GM21423 (cell line): ENCODE data around the gene ARMCX6.
"Not testable (repeated sequence)": the region's sequence is repeated elsewhere in the genome, so short reads cannot be mapped to it uniquely, and the experiment has no call there.

ENCODE experiments used
- ATAC-seq: cut with Tn5 transposase; IDR thresholded peaks from one replicate; pipeline ENCODE4 v1.9.1; 2021; ENCODE audit warnings: mild to moderate bottlenecking, moderate library complexity; ENCODE audit not compliant: unreplicated experiment

Gene ARMCX6

GRCh38 chrX:101617211-101618191, at the start of gene ARMCX6:
Gene ARMCX6 (minus strand): TSS chrX:101618000. CDS start chrX:101616620, 1,380 bp downstream.
- peak; percentile 88 for ATAC-seq

GRCh38 chrX:101659601-101660063, 41.8 kb upstream of the ARMCX6 start, which contains the start of gene ARMCX2:
Gene ARMCX2 (minus strand): TSS chrX:101659850. CDS start chrX:101657588, 2,262 bp downstream.
- ATAC-seq, result peak; percentile 65

DNA sequence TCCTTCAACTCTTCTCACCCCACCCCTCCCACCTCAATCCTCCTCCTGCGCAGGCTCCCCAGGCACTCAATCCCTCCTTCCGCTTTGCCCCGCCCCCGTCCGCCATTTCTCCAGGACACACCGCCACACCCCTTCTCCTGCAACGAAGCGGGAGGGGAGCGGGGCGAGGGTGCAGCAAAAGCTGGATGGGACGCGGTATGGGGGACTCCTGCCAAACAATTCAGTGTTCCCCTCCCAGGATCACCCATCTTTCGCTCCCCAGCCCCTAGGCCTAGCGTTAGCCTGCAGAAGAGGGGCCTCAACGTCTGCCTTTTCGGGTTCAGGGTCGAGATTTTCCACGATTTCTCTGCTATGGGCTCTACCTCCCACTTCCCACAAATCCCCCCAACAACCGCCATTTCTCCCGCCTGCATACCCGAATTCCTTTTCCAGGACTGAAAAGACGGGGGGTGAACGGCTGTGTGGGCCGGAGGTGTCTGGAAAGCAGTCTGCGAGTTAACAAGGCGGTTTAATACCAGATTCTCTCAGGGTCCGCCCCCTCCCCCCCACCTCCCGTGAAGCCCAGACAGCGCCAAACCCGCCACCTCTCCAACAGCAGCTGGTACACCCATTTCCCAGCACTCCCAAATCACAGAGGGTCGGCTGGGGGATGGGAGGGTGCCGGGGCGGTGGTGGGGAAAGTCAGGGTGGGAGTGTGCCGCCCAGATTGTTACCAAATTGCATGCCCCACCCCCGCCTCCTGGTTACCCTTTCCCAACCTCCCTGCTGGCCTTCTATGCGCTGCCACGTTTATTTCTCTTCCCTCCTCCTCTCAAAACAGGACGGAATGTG, 41.1 kb upstream of the ARMCX6 start:
- peak; percentile 69 for ATAC-seq

DNA sequence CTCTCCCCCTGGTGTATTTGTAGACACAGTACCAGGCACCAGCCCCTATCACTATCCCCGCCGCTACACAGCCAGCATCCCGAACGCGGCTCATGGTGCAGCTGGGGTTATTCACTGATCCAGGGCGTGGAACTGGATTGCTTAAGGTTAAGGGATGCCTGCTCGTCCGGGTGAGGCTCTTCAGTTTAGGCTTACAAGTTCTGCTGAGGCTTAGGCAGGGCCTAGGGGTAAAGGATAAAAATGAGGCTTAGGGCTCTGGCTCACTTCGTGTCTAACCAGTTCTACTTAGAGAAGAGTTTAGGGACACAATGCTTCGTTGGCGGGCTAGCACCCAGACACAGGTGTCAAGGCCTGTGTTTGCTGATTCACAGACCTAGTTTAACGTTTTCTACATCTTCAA, 39.7 kb upstream of the ARMCX6 start:
- no peak for ATAC-seq

DNA sequence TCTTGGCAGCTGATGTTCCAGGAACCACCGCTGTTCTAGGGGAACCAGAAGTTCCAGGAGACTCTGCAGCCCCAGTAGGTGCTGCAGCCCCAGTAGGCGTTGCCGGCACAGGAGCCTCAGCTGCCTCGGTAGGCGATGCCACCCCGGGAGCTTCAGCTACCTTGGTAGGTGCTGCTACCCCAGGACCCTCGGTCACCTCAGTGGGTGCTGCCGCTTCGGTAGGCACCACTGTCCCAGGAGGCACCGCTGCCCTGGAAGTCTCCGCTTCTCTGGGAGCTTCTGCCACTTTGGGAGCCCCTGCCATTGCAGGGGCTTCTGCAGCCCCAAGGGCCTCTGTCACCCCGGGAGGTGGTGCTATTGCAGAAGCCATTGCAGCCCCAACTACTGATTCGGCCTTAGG, 39.0 kb upstream of the ARMCX6 start:
- ATAC-seq, result no peak

DNA sequence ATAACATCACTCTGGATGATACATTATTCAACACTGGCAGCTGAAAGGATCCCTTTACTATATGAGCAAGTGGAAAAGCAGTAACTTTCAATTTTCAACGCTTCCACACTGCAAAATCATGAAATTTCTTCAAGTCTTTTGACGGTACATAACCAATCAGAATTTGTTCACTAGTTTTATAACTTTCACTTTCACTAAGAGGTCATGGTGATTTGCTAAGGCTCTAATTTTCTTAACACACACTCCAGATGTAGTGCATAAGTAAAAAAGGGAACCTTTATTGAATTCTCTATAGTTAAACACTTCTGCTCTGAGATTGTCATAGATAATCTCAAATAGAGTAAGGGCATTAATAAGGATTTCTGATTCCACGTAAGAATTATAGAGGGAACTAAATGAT, 37.7 kb upstream of the ARMCX6 start:
- no peak for ATAC-seq

- not testable (repeated sequence) for ATAC-seq
Observed at GRCh38 chrX:101647716-101648115, 29.9 kb upstream of the ARMCX6 start.

GRCh38 chrX:101642093-101642492, 24.3 kb upstream of the ARMCX6 start:
- no peak for ATAC-seq

DNA sequence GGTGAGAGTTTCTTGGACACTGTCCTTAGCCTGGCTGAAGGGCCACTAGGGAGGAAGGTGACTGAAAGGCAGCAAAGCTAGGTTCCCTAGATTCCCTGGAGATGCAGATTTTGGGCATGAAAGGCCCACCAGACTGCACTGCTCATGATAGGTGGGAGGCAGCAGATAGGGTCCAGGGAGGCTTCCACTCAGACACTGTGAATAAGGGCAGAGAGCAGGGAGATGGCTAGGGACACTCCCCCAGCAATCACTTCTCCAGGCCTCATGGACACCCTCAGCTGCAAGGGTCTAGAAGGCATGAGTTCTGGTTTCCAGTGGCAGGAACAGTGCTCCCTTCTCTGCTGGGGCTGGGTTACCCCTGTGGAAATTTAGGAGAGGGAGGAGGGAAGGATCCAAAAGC, 21.8 kb upstream of the ARMCX6 start:
- ATAC-seq, result no peak

DNA sequence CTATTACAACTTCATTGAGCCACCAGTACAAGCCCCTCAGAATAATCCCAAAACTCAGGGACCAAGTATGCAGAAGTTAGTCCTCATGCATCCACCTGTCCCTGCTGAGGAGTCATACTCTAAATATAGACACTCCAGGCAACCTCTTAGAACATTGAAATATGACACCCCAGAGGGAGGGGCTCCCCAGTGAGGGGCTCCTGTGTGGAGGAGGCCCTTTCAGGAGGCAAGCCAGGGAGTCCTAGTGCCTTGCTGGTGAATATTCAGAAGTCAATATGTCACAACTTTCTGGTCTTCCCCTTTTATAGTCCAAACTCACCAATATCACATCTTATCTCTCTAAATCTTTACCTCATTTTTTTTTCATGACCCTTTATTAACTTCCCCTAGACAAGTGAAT, 1.6 kb upstream of the ARMCX6 start:
- ATAC-seq, result peak; percentile 22

DNA sequence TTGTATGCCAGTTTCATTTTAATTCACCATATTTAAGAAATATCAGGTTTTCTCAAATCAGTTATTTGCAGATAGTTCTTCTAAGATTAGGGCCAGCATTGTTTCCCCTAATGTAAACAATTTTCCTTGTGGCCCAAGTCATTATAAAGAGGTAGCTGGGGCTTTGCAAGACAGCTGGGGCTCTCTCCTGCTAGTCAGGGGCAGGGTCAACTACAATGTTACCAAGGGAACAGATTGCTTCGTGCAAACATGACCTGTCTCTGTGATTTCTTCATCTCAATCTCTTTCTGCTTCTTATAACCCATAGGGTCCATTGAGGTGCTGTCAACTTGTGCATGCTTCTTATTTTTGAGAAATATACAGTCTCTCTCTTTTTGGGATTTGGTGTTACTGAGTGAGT, 12.1 kb downstream of the ARMCX6 start:
- no peak for ATAC-seq

- ATAC-seq, result no peak
Observed at GRCh38 chrX:101605146-101605545, 12.7 kb downstream of the ARMCX6 start.

DNA sequence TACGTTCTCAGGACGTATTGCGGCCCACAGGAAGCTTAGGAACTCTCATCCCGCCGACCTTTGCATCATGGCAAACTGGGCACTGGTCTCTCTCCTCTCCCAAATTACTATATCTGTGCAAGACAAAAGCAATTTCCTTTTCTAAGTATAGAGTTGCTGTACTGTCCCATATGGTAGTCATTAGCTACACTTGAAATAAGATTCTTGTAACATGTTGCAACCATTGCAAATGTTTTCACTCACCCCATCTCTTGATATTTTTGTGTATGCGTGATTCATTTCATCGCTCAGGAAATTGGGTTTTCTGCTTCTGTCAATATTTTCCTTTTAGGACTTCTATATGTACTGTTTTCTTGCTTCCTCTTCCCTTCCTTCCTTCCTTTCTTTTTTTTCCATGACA, 15.7 kb downstream of the ARMCX6 start:
- ATAC-seq, result no peak

- ATAC-seq, result not testable (repeated sequence)
Observed at GRCh38 chrX:101599592-101599991, 18.2 kb downstream of the ARMCX6 start.

DNA sequence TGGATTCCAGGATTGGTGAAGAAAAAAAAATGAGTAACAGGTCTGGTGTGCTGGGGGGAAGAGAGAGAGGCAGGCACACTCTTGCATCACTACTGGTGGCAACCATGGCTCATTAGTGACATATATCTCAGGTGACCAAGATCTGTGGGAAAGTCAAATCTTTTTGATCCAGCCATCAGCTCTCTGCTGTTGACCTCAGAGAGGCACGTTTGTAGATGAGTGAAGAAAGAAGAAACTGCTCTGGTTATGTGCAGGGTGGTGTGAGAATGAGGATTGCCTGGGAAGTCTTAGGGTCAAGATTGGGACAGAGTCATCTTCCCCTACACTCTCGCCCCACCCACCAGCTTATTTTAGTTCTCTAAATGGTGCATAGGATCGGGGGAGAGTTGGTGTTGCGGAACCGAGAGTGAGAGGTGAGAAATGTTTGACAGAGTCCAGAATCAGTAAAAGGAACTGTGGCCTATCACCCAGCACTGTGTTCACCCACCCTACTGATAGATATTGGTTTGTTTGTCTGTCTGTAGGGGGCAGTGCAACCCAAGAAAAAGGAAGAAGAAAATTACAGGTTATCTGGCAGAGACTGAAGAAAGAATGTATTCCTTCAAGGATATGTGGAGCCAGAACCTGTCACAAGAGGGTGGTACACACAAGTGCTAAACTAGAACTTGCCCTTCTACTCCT, 21.9 kb downstream of the ARMCX6 start:
- ATAC-seq, result peak; percentile 99
